Fibroblast of lung (primary cell): ENCODE measurements around the gene EZR. TPM values are rescaled to one million over a fixed set of nuclear protein-coding genes. Genes with fewer than 3 reads are reported as not detected.

Source experiments
- DNase-seq, 2 donors: peaks; one replicate each; pipeline versions ENCODE4 v3.0.0 to v3.0.0-alpha.2; 2010; ENCODE audit warnings: low read depth in 2 of 2
- H2AFZ ChIP-seq: 2 replicates; pipeline ENCODE4 v1.5.1; 2012; ENCODE audit warnings: low read length, control low read depth, inconsistent platforms
- H3K27ac ChIP-seq: 2 replicates; pipeline ENCODE4 v1.5.1; 2011; ENCODE audit warnings: low read length, control low read depth; ENCODE audit not compliant: insufficient read depth
- H3K27me3 ChIP-seq: 2 replicates; pipeline ENCODE4 v1.5.1; 2011; ENCODE audit warnings: mild to moderate bottlenecking, low read length; ENCODE audit not compliant: control insufficient read depth, insufficient read depth
- H3K36me3 ChIP-seq: 2 replicates; pipeline ENCODE4 v1.5.1; 2011; ENCODE audit warnings: low read length; ENCODE audit not compliant: control insufficient read depth, insufficient read depth
- H3K4me1 ChIP-seq: 2 replicates; pipeline ENCODE4 v1.5.1; 2011; ENCODE audit warnings: low read length; ENCODE audit not compliant: control insufficient read depth, insufficient read depth; ENCODE audit errors: extremely low read depth
- H3K4me2 ChIP-seq: 2 replicates; pipeline ENCODE4 v1.5.1; 2011; ENCODE audit warnings: low read length, control low read depth; ENCODE audit not compliant: insufficient read depth; ENCODE audit errors: extremely low read depth
- H3K4me3 ChIP-seq, 4 experiments: fragments of 200-600 bp in 1 of 4; sonication (generic) in 1 of 4; replicated peaks in 1 of 4; 2 replicates each; pipeline ENCODE4 v1.5.1; 2011 to 2016; ENCODE audit warnings: low read length in 4 of 4, low read depth in 3 of 4, mild to moderate bottlenecking in 3 of 4, control low read depth in 2 of 4, inconsistent platforms in 1 of 4, mixed read lengths in 1 of 4; ENCODE audit not compliant: insufficient read depth in 1 of 4; ENCODE audit errors: control extremely low read depth in 1 of 4
- H3K79me2 ChIP-seq: 2 replicates; pipeline ENCODE4 v1.5.1; 2012; ENCODE audit warnings: mild to moderate bottlenecking, low read length, inconsistent platforms; ENCODE audit not compliant: control insufficient read depth, insufficient read depth
- H3K9ac ChIP-seq: 2 replicates; pipeline ENCODE4 v1.5.1; 2011; ENCODE audit warnings: mild to moderate bottlenecking, low read length, control low read depth; ENCODE audit not compliant: insufficient read depth
- H3K9me3 ChIP-seq: 2 replicates; pipeline ENCODE4 v1.5.1; 2012; ENCODE audit warnings: low read depth, low read length; ENCODE audit not compliant: control insufficient read depth, insufficient read depth
- H4K20me1 ChIP-seq: 2 replicates; pipeline ENCODE4 v1.5.1; 2011; ENCODE audit warnings: low read length; ENCODE audit not compliant: control insufficient read depth, insufficient read depth; ENCODE audit errors: extremely low read depth
- CTCF ChIP-seq, 2 donors: IDR thresholded peaks in 1 of 2; conservative IDR thresholded peaks in 1 of 2; 1 replicate in 1 of 2; 2 replicates in 1 of 2; pipeline ENCODE4 v1.5.1; 2011 to 2012; ENCODE audit warnings: low read length in 2 of 2, control low read depth in 1 of 2, inconsistent platforms in 1 of 2, low read depth in 1 of 2, mild to moderate bottlenecking in 1 of 2
- EZH2 ChIP-seq: IDR thresholded peaks from 2 replicates; pipeline ENCODE4 v1.5.1; 2012; ENCODE audit warnings: low read length, control low read depth, mild to moderate bottlenecking; ENCODE audit errors: missing control alignments
- polyA plus RNA-seq, 2 donors: library from polyadenylated mRNA; depleted of rRNA in 1 of 2; stranded (reverse) in 1 of 2; unstranded in 1 of 2; fragments of >200 nt; gene quantifications; 2 replicates each; pipeline ENCODE4 v1.2.1, GENCODE V29; 2011 to 2012; ENCODE audit warnings: missing spikeins in 1 of 2
- total RNA-seq: library from RNA; depleted of rRNA; stranded (reverse); fragments of >200 nt; gene quantifications from 2 replicates; pipeline ENCODE4 v1.2.1, GENCODE V29; 2014

The EZR gene
- total and polyA plus RNA-seq, 2 donors (not counting 1 experiment from before 2014, with no cell fraction given) = 89.0 to 132 TPM

GRCh38 chr6:158735009-158735408, 84.2 kb downstream of the EZR start:
- Histone ChIP-seq H3K9me3 (no peaks in the 10 kb centered on the region), H3K36me3 (no peaks in the 10 kb centered on the region), H3K27me3 (no peaks in the 10 kb centered on the region), H4K20me1 (no peaks in the 10 kb centered on the region), H3K9ac (no peak overlapping the region), H2AFZ (no peak overlapping the region), H3K79me2 (no peaks in the 10 kb centered on the region), H3K4me2 (no peak overlapping the region), H3K27ac (no peak overlapping the region), H3K4me1 (no peaks in the 10 kb centered on the region), H3K4me3 (no peak overlapping the region)
- TF ChIP-seq EZH2 = no peak
- TF ChIP-seq CTCF (conservative IDR thresholded peaks at IDR 0.05 in 1 of 2, IDR thresholded peaks at IDR 0.05 in 1 of 2; ENCODE audit: low read depth in 1 of 2, low read length in 2 of 2) = no peak
- DNase-seq = no peak

GRCh38 chr6:158730541-158730907, 88.6 kb downstream of the EZR start:
- no peak for DNase-seq
- Histone ChIP-seq H3K79me2 (no peaks in the 10 kb centered on the region), H3K9ac (no peak overlapping the region), H2AFZ (no peak overlapping the region), H3K27ac (no peak overlapping the region), H3K27me3 (no peaks in the 10 kb centered on the region), H3K4me3 (no peak overlapping the region), H3K9me3 (no peaks in the 10 kb centered on the region), H3K4me1 (no peaks in the 10 kb centered on the region), H3K36me3 (no peaks in the 10 kb centered on the region), H4K20me1 (no peaks in the 10 kb centered on the region), H3K4me2 (no peak overlapping the region)
- no peak for TF ChIP-seq CTCF (conservative IDR thresholded peaks at IDR 0.05 in 1 of 2, IDR thresholded peaks at IDR 0.05 in 1 of 2; ENCODE audit: low read depth in 1 of 2, low read length in 2 of 2)
- TF ChIP-seq EZH2 = no peak

- Histone ChIP-seq H2AFZ (no peak overlapping the region), H3K4me1 (no peaks in the 10 kb centered on the region), H3K9ac (no peak overlapping the region), H3K27me3 (no peaks in the 10 kb centered on the region), H3K9me3 (no peaks in the 10 kb centered on the region), H3K4me2 (no peak overlapping the region), H3K36me3 (no peaks in the 10 kb centered on the region), H3K4me3 (no peak overlapping the region), H3K79me2 (no peaks in the 10 kb centered on the region), H3K27ac (no peak overlapping the region), H4K20me1 (no peaks in the 10 kb centered on the region)
- TF ChIP-seq EZH2 (no peak), CTCF (conservative IDR thresholded peaks at IDR 0.05 in 1 of 2, IDR thresholded peaks at IDR 0.05 in 1 of 2; ENCODE audit: low read depth in 1 of 2, low read length in 2 of 2) (no peak)
- no peak for DNase-seq
These were observed 89.1 kb downstream of the EZR start for GRCh38 chr6:158729906-158730540.
